Activated CD4-positive, alpha-beta T cell treated with anti-CD3 and anti-CD28 coated beads, Interleukin-2, amount 50 U/mL, for 4 hours (primary cell): Measurements from ENCODE around the gene POC1B.

ENCODE experiments used
- DNase-seq, 2 experiments: peaks; one replicate each; pipeline ENCODE4 v3.0.0-alpha.2; 2020

POC1B gene

DNA sequence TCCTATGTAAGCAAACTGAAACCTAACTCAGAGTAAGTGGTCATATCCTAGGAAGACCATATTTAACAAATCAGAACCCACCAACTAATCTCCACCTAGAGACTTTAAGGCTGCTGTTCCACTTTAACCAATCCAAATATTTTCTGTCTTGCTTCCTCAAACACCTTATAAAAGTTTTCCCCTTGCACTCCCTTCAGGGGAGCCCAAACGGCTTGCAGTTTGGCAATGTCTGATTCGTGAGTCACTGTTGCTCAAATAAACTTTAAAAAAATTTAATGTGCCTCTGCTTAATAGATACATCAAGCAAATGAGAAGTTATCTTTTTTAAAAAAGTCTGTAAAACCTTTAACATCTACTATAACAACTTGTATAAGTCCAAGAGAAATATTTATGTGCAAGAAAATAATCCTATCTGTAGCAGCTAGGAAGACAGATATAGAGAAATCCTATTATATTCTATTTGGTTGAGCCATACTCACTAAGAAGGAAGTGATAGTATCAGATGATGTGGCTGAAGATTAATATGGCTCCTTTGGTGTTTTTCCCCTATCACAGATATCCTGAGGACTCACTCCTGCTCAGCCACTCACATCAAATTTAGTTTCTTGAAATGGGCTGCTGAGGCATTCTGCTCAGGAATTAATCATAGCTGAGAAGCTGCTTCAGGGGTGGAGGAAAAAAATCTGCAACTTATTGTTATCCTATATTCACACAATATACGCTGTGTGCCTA lies 108.4 kb downstream of the POC1B start:
- DNase-seq = no peak

DNA sequence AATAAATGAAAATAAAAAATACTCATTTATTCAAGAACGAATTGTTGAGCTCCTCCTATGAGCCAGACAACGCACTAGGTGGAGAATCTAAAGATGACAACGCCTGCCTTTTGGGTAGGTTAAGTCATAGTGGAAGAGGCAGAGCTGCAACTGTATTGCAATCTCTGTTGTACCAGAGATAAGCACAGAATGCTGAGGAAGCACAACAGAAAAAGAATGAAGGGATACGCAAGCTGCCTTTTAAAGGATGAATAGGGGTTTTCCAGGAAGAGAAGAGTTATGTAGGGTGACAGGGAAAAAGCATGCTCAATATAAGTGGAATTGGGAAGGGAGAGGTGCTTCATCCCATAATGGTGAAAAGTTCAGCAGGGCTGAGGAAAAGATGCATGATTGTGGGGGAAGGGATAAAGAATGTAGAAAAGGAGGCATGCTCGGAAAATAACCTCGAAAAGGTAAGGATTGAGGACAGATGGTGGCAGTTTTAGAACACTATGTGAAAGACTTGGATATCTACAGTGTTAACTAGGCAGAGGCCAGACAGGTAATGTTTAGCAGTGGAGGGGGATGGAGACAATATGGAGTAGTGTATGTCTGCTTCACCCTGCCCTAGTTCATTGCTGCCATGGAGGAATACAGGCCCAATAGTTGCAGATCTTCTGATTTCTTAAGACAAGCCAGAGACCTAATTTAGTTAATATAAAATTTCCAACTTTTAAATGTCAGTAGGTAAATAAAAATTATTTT lies 109.6 kb downstream of the POC1B start:
- no peak for DNase-seq

DNA sequence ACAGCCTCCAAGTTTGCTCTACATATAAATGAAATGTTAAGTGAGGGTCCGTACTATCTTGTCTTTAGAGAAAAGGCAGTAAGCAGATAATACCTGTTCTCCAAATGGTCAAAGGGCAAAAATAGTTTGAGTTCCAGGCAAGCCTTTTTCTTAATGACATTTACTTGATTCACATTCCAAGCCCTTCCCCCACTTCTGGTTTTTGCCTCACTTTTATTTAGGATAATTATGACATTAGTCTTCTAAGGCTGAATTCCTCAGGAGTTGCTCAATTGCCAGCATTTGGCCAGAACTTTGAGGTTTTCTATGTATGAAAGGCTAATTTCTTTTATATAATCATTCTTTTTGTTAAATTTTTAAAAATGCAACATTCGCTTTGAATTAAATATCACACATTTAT lies 111.0 kb downstream of the POC1B start:
- DNase-seq = no peak

DNA sequence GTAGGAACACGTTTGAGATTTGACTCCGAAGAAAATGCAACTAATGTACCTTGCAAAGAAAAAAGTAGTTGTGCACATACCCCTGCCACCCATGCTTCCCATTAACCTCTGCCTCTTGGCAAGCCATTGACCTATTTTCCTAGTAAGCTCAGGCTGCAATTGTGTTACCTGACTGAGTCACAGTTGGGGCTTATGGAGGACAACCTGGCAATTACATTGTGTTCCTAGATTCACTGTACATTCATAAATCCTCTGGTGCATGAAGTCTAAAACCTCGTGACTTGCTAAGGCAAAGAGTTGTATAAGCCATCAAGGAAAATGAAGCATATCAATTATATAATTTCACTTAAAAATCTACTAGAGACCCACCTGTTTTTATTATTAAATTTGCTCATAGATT lies 111.5 kb downstream of the POC1B start:
- no peak for DNase-seq

DNA sequence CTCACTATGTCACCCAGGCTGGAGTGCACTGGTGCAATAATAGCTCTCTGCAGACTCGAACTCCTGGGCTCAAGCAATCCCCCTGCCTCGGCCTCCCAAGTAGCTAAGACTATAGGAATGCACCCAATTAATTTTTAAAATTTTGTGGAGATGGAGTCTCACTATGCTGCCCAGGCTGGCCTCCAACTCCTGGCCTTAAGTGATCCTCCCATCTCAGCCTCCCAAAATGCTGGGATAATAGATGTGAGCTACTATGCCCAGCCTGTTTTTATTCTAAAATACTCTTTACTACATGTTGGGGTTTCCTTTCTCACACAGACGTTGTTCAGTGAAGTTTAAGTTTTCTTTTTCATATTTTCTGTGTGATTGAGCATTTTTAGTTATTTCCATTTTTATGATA lies 112.6 kb downstream of the POC1B start:
- no peak for DNase-seq

DNA sequence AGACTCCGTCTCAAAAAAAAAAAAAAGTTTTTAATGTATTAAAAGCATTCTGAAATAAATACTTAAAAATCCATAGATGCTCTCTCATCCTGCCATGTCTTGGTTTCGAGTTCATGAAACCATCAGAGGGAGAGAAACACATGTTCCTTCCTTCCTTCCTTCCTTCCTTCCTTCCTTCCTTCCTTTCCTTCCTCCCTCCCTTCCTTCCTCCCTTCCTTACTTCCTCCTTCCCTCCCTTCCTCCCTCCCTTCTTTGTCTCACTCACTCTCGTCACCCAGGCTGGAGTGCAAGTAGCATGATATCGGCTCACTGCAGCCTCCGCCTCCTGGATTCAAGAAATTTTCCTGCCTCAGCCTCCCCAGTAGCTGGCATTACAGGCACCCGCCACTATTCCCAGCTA lies 113.2 kb downstream of the POC1B start:
- no peak for DNase-seq

DNA sequence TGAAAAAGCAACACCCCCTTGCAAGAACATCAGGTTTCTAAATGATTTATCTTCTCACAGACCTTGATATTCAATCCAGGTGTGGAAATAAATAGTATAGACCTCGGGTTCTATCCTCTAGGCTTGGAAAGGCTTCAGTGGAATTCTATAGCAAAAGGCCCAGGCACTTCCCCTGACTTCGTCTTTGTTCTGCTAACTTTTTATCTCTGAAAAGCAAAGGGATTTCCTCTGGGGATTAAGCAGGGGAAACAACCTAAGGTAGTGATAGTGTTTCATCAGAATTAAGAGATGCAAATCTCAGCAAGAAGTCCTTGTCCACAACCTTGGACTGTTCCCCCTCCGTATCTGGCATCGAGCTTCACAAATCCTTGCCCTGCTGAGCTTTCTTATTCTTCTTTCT lies 114.0 kb downstream of the POC1B start:
- no peak for DNase-seq

DNA sequence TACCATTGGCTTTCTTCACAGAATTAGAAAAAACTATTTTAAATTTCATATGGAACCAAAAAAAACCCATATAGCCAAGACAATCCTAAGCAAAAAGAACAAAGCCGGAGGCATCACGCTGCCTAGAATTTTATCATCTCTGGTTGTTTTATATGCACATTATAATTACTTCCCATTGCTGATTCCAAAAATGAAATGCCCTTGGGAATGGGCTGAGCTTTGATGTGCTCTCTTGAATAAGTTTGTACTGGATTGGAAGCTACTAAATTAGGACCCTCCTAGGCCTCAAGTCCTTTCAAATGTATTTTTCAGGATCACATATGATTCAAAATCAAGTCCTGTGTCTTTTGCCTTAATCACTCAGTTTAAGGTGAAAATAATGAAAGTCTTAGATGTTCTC lies 114.6 kb downstream of the POC1B start:
- DNase-seq = no peak

DNA sequence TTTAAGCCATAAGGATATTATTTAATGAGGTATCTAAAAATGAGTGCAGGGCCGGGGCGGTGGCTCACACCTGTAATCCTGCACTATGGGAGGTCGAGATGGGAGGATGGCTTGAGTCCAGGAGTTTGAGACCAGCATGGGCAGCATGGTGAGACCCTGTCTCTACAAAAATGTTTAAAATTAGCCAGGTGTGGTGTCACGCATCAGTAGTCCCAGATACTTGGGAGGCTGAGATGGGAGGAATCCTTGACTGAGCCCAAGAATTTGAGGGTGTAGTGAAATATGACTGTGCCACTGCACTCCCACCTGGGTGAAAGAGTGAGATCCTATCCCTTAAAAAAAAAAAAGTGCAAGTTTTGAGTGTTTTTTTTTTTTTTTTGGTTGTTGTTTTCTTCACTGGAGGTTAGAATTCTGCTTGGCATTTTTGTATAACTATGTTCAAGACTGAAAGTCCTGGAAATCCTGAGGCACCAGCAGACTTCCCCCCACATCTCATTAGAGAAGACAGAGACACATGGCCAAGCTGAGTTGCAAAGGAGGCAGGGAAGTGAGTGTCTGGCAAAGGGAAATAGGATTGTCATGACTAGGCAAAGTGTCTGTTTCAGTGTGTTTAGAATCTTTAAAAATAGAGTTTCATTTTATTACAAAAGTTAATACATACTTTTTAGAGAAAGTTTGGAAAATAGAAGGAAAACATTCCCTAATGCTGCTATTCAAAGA lies 120.1 kb downstream of the POC1B start:
- no peak for DNase-seq

DNA sequence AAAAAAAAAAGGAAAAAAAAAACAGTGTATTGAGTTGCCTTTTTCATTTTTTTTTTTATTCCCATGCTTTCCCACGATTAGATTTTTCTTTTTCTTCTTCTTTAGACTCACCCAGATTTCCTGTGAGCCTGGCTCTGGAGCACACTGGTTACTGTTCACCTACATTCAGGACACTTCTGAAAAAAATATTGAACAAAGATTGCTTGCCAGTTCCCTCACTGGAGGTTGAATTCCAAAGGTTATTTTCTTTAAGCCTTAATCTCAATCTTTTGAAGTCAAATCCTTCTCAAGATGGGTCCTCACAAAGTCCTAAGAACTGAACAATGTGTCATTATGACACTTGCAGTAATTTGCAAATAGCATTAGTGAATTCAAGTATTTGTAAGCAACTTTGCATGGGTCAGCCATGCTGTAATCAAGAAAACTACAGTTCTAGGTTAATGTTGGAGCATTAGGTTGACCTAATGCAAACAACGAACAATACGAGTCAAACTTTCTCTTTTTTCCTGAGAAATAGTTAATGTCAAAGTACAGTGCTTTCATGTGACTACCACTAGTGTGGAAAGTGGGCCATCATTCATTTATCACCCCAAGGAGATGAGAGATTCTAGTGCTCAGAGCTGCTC lies 124.3 kb downstream of the POC1B start:
- DNase-seq = no peak

DNA sequence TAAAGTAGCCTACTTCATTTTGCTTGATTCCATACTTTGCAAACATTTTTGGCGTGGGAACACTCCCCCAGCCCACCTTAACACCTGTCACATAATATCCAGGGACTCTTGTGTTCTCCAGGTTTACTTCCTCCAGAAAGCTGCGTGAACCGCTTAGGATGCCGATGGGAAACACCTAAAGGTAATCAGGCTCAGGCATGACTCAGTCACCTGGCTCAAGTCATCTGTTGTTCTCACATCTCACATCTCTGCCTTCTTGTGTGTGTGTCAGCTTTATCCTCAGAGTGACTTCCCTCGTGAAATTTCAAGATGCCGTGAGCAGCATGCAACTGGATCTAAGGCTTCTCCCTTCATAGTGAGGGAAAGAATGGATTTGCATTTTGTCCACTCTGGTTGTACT lies 125.4 kb downstream of the POC1B start:
- no peak for DNase-seq

DNA sequence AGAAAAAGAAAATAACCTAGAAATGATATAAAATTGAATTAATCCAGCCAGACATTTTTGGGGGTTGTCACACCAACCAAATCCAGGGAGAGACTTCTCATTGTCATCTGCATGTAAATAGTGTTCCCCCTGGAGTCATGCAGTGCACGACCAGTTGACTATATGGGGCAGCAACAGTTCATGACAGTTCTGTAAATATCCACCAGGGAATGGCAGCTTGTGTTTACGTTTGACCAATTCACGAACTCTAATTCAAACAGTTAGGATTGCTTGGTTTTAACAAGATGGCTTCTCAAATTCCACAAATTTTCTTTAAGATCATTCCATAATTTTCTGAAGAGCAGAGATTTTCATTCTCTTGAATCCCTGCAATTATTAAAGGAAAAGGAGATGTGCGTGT lies 130.1 kb downstream of the POC1B start:
- no peak for DNase-seq

DNA sequence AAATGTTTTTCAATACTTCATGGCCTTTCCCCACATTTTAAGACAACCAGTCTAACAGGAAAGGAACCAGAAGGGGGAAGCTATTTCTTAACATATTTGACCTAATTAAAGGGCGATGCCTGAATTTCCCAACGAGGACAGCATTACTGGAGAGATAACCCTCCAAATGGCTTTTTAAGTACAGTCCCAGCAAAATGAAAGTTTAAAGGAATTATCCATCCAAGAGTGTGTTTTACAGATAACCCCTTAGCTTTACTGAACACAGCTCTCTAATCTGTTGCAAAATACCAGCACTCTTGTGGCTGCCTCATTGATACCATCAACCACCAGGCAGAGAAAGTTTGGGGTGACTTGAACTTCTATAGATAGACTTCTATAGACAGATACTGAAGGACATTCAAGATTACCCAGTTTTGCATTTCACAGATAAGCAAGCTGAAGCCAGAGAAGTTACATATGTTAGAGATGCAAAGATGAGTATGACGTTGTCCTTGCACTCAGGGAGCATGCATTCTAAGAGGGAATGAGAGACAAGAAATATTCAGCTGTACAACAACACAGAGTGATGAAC lies 132.2 kb downstream of the POC1B start:
- no peak for DNase-seq

DNA sequence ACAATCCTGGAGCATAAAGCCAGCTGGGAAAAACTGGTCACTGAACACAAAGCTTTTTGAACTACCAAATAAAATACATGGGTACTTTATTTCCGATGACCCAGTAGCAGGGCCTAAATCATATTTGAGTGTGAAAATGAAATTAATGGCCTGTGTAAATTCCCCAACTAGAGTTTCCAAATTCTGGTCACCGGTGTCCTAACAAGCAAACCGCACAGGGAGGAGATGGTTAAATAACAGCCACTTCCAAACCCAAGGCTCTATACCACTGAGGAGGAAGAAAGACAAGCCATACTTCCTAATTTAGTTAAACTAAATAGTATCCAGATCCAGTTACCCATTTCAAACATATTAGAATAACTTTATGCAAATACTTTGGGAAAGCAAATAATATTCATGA lies 133.5 kb downstream of the POC1B start:
- no peak for DNase-seq

DNA sequence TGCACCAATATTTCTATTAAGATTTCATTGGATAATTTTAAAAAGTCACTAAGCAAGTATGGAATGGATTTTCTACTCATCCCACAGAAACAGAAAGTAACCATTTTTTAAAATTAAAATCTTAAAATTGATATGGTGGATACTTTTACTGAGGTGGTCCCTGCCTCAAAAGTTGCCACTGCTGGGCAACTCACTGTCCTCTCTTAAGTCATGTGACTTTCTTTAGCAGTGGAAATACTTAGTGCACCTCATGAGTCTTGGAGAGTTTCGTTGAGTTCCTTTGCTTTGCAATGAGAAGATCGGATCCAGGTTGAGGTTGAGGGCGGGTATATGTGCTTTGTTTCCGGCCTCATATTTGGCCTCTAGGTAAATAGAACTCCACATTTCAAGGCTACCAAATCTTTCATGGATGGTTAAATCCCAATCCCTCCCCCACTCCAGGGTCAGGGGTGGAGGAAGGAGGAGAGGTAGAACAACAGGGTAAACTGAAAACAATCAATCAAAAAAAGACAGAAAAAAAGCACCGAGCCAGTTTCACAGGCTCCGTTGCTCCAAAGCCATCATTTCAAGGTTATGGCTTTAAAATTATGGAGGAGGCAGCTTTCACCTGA lies 134.0 kb downstream of the POC1B start:
- DNase-seq = no peak

DNA sequence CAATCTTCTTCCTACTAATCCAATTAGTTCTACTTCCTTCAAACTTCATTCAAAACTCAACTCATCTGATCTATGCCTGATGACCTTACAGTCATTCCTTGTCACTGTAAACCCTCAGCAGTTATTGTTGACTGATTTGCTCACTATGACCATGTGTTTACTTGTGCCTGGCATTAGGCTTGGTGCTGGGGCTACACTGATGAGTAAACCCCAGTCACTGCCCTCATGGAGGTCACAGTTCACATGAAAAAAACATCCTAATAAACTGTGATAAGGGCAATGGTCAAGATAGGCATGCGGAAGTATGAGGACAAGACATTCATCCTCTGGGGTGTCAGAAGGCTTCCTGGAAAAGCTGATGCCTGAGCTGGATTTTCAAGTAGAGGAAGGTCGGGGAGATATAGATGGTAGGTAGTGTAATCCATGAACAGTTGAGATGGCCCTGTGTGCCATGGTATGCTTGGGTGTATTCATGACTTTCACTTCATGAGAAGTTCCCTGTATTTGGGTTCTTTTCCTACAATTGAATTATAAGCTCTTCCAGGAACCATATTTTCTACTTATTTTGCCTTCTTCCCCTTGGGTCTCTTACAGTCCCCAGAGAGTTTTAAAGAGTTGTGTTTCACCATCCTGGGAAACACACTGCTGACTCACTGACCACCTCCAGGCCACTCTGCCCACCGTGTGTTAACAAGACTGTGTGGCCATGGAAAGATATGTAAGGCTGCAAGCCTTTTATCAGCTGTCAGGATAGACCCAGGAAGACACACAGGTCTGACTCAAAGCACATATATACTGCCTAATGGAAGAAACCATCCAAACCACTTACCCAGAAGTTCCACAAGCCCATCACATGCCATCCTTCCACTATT lies 134.8 kb downstream of the POC1B start:
- no peak for DNase-seq

DNA sequence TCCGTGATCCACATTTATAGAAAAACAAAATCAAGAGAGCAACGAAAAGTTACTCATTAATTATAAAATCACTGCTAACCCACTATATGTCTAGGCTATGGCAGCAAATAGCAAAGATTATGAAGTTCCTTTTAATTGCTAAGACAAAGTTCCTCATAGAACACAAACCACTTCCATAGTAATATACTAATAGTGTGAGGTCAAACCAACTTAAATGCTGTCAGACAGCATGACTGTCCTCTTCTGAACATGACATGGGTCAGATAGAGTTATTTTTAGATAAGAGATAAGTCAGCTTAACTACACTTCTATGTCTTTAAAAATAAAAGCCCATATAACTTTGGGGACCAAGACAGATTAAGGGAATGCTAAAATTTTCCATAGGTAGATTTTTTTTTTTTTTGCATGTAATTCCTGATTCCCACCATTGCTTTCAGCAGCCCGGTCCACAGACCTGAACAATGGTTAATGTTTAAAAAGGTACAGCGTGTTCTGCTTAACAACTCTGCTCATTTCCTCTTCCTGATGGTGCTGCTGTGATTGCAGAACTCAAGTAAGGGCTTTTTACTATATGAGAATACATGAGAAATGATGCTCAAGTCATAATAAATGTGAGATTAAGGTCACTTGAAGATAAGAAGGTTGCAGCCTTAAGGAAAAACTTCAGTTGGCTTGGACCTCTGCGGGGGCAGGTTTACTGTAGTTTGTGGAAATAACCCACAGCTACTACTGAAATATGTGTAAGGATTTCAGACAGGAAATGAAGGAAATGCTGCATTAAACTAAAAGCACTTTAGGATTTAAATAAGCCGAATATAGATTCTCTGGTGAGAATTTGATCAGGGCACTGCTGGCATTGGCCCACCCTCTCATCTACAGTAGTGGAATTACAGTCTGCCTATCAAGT lies 135.8 kb downstream of the POC1B start:
- no peak for DNase-seq

DNA sequence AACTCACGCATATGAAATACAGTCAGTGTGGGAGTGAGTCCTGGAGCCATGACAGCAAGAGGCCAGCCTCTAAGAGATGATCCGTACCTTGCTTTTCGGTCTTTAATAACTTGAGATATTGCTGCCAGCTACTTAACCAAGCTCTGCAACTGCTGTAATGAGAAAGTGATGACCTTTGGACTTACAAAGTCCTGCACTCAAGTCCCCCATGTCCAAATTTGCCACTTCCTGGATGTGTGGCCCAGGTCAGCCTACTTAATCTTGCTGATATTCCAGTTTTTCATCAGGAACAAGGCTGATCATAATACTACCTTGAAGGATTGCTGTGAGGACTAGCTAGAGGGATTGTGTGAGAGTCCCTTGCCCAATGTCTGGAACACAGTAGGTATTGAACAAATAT lies 139.7 kb downstream of the POC1B start:
- no peak for DNase-seq

DNA sequence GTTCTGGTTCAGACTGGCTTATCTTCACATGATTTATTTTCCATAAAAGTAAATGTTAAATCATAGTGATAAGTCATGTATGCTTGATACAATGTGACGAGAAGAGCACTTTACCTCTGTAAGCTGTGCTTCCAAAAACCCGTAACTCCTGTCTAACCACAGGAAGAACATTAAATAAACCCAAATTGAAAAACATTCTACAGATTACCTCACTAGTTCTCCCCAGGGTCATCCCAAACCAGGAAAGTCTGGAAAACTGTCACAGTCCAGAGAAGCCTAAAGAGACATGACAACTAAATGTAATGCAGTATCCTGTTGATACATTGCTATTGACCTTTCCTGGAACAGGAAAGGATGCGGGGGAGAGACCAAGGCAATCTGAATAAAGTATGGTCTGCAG lies 141.0 kb downstream of the POC1B start:
- no peak for DNase-seq

DNA sequence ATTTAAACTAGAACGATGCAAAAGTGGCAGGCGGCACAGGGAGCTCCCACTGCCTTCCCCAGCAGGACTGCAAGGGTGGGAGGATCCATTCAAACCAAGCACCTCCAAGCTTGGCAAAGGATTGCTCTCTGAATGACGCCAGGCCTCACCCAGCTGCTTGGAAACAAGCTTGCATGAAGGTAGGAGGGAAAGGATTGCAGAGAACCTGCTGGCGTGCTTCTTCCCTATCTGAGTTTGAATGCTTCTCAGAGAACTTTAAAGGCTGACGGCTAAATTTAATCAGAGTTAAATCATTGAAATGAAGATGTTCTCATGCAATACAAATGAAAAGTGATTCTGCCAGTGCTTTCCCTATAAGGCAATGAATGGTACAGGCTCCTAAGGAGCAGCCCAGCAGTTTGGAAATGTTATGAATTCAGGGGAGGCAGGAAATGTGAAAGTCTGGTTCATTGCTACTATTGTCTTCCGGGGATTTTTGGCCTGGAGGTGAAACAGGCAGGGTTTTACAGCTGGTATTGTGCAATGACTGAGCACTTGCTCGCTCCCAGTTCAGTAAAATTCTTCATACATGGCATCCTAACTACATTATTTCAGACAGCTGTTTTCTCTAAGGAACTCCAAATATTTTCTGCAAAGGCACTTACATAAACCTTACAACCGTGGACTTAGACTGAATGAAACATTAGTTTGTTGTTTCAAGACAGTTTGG lies 141.6 kb downstream of the POC1B start:
- no peak for DNase-seq
